GM18502 (cell line): ENCODE measurements around the gene RAD21L1.

Source experiments
- ATAC-seq: cut with Tn5 transposase; IDR thresholded peaks from one replicate; pipeline ENCODE4 v1.9.1; 2021; ENCODE audit warnings: mild to moderate bottlenecking; ENCODE audit not compliant: unreplicated experiment, poor library complexity

The RAD21L1 gene

DNA sequence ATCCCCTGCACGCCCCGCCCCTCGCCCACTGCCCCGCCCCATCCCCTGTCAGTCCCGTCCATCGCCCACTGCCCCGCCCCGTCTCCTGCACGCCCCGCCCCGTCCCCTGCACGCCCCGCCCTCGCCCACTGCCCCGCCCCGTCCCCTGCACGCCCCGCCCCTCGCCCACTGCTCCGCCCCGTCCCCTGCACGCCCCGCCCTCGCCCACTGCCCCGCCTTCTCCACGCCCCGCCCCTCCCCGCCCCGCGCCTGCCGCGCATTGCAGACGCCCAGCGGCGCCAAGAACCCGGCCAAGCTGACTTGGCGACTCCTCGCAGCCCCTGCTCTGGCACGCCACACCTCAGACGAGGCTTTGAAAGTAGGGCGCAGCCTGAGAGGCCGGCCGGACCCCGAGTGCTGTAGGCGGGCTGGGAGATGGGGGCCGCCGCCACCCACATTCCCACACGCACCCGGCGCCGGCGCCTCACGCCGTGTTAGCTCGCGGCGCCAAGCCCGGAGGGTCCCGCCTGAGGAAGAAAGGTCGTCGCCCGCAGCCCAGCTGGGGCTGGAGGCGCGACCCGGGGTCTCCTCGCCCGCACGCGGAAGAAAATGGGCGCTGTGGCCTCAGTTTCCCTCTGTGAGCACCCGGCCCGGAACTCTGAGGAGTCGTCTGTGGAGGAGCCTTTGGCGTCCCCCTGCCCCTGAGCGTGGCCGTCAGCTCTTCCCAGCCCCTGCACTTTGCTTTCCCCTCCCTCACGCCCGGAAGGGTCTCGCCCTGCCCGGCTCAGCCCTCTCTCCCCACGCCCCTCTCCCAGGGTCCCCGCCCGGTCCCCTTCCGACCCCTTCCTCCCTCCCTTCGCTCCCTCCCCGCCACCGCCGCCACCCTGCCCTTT is at the start of gene RAD21L1:
RAD21L1 (plus strand) TSS at position 262 of the 872 bp plus-strand sequence. CDS start 2,410 bp downstream, outside the sequence.
- no peak for ATAC-seq

GRCh38 chr20:1177680-1178079 is 48.2 kb upstream of the RAD21L1 start:
- ATAC-seq, result no peak

GRCh38 chr20:1178103-1178502 is 47.7 kb upstream of the RAD21L1 start:
- no peak for ATAC-seq

GRCh38 chr20:1178623-1179022 is 47.2 kb upstream of the RAD21L1 start:
- ATAC-seq, result no peak

DNA sequence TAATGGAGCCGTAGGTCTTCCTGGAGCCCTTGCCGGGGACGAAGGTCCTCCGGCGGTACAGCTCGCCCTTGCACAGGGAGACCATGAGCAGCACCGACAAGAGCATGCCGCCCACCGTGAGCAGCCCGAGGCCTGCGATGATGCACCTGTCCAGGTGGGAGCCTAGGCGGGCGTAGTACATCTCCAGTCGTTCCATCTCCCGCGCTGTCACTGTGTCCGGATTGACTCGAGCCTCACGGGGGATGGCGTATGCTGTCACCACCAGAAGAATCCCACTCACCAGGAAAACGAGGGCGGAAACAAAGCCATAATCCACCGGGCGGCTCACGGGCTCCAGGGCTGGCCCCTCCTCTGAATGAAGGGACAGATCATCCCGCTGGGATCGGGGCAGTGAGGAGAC is 44.9 kb upstream of the RAD21L1 start:
- ATAC-seq, result no peak

- no peak for ATAC-seq
These were observed 43.7 kb upstream of the RAD21L1 start for GRCh38 chr20:1182106-1182505.

- ATAC-seq, result no peak
These were observed 42.7 kb upstream of the RAD21L1 start for GRCh38 chr20:1183153-1183552.

GRCh38 chr20:1184260-1184637 is 41.6 kb upstream of the RAD21L1 start:
- no peak for ATAC-seq

GRCh38 chr20:1184638-1185315 is 41.1 kb upstream of the RAD21L1 start, which contains the start of gene TMEM74B:
TMEM74B (minus strand) TSS chr20:1184981; CDS start chr20:1183801, 1,180 bp downstream.
- ATAC-seq, result no peak

DNA sequence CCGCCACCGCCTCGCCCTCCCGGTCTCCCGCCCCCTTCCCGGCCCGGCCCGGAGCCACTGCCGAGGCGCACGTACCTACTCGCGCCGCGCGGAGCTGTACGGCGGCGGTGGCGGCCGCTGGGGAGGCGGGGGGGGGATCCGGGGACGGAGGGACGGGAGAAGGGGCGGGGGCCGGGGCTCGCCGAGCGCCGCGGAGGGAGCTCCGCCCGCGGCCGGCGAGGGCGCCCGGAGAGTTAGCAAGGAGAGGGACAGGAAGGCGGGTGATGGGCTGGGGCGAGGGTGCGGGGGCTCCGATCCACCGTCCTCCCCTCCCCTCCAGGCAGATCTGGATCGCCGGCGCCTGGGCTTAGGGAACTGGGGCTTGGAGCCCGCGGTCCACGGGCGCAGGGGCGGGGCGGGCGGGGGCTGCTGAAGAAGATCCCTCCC is 40.5 kb upstream of the RAD21L1 start:
- ATAC-seq, result no peak

DNA sequence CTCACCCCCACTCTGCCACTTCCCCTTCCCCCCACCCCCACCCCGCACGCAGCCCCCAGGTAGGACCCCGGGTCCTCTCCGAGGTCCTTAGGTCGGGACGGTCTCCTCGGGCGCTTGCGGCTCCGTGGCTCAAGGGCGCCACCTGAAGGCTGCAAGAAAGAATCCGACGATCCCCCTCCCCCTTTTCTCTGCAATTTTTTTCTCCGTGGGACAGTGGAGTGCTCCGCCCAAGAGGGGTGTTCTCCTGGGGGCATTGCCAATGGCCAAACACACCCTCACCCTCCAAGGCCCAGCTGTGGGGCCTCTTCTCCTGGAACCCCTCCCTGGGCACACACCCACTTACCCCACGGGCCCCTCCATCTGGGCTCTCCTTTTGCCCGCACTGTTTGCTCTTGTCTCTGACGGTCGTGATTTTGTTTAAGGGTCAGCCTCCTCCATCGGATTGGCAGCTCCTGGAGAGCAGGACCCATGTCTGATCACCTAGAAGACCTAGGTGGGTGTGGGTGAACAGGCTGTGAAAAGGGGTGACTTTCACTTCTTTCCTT is 40.0 kb upstream of the RAD21L1 start:
- no peak for ATAC-seq

- no peak for ATAC-seq
These were observed 39.4 kb upstream of the RAD21L1 start for GRCh38 chr20:1186367-1186991.

- ATAC-seq, result no peak
These were observed 38.2 kb upstream of the RAD21L1 start for GRCh38 chr20:1187605-1188171.

GRCh38 chr20:1188347-1188746 is 37.5 kb upstream of the RAD21L1 start:
- ATAC-seq, result no peak

DNA sequence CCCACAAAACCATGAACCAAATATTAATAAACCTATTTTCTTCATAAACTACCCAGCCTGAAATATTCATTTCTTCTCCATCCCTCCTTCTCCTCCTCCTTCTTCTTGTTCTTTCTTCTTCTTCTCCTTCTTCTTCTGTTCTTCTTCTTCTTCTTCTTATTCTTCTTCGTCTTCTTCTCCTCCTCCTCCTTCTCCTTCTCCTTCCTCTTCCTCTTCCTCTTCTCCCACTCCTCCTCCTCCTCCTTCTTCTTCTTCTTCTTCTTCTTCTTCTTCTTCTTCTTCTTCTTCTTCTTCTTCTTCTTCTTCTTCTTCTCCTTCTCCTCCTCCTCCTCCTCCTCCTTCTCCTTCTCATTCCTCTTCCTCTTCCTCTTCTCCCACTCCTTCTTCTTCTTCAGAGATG is 36.0 kb upstream of the RAD21L1 start:
- no peak for ATAC-seq

DNA sequence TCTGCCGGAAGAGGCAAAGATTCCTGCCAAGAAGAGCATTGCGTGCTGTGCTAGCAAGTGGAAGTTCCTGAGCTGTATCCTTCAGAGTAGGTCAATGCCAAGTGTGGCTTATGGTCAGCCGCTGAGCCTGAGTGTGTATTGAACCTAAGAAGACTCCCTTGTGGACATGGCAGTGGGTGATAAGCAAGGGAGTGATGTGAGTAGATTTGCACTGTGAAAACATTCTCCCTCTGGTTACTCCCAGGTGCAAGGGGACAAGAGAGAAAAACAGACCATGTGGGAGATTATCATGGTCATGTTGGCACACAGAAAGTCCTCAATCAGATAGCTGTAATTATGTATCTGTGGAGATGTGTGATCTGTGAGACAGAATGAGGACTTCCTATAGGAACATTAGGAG is 35.0 kb upstream of the RAD21L1 start:
- no peak for ATAC-seq

GRCh38 chr20:1191299-1191698 is 34.5 kb upstream of the RAD21L1 start:
- no peak for ATAC-seq

GRCh38 chr20:1195226-1195625 is 30.6 kb upstream of the RAD21L1 start:
- ATAC-seq, result no peak

GRCh38 chr20:1196634-1197033 is 29.2 kb upstream of the RAD21L1 start:
- ATAC-seq, result no peak

DNA sequence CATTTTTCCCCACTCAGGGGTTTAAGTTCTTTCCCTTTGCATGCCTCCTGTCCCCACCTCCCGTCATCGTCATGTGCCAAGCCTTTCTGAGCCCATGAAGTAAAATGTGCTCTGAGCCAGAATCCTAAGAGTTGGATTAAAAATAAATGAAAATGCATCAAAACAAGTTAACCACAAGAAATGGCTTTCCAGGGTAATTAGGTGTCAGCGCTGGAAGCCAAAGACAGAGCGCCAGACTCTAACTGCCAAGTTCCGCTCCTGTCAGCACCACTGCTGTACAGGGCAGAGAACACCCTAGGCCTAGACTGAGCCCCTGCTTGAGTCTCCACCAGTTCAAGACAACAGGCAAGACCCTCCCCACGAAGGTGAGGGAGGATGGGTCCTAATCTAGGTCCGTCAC is 28.0 kb upstream of the RAD21L1 start:
- ATAC-seq, result no peak
